ENCODE results near the gene MAEL.

Gene MAEL

GRCh38 chr1:167068761-167069160 is 79.7 kb downstream of the MAEL start:
- no peak overlapping the region for H3K4me3 ChIP-seq (ENCODE audit: extremely low read depth, insufficient read depth, low read length, poor library complexity, severe bottlenecking)
- 87 to 97% methylated on average over 11 to 12 of the region's 13 CpGs for WGBS, 2 experiments (ENCODE audit: insufficient coverage in 2 of 2)
- H3K36me3 ChIP-seq (ENCODE audit: control insufficient read depth, insufficient read depth, low read length) = no peaks in the 10 kb centered on the region
- H3K9me3 ChIP-seq (ENCODE audit: control insufficient read depth, low read length) = no peaks in the 10 kb centered on the region
- no peak overlapping the region for H3K27ac ChIP-seq (ENCODE audit: low read depth, low read length, severe bottlenecking)
- H3K4me1 ChIP-seq (ENCODE audit: control insufficient read depth, insufficient read depth, low read length, poor library complexity, severe bottlenecking) = no peaks in the 10 kb centered on the region

DNA sequence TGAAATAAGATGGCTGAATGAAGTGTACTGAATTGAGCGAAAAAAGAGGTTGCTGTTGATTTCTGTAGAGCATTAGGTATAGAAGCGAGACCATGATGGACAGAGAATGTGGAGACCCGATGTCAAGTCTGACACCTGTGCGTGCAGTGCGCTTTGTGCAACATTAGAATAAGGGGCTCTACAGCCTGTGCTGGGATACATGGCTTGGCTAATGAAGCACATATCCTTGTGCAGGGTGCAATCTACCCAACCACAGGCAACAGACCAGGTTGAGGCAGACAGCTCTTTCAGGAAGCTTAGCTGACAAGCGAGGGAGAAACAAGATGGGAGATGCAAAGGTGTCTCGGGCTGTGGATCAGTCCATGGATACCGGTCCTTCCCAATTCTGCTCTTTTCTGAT is 82.2 kb downstream of the MAEL start:
- Histone ChIP-seq H3K4me3 (ENCODE audit: extremely low read depth, insufficient read depth, low read length, poor library complexity, severe bottlenecking) (no peak overlapping the region), H3K9me3 (ENCODE audit: control insufficient read depth, low read length) (no peaks in the 10 kb centered on the region), H3K4me1 (ENCODE audit: control insufficient read depth, insufficient read depth, low read length, poor library complexity, severe bottlenecking) (no peaks in the 10 kb centered on the region), H3K27ac (ENCODE audit: low read depth, low read length, severe bottlenecking) (no peak overlapping the region), H3K36me3 (ENCODE audit: control insufficient read depth, insufficient read depth, low read length) (no peaks in the 10 kb centered on the region)
- WGBS, 2 experiments (ENCODE audit: insufficient coverage in 2 of 2) = 97 to 98% methylated on average over 8 of the region's 8 CpGs

Measured in mesodermal cell (in vitro differentiated cells).